ENCODE results near the gene CSE1L. TPM values are rescaled to one million over a fixed set of nuclear protein-coding genes. Genes with fewer than 3 reads are reported as not detected.
A peak's percentile ranks its signal among the peaks of the same experiment; 100 is the strongest.

The CSE1L gene
- total RNA-seq, 1 experiment from 2014 or later = 246 TPM

- Histone ChIP-seq H2BK20ac (ENCODE audit: low read depth, low read length, poor library complexity, severe bottlenecking) (no peak overlapping the region), H3K4me1 (ENCODE audit: insufficient read depth, low read length) (no peaks in the 10 kb centered on the region), H3K9ac (ENCODE audit: extremely low read depth, insufficient read length, low read length) (no peak overlapping the region), H3K23me2 (ENCODE audit: insufficient read length, low read depth, low read length, poor library complexity, severe bottlenecking) (no peaks in the 10 kb centered on the region), H3K27ac (ENCODE audit: insufficient read length, low read depth, low read length) (no peak overlapping the region), H3K9me3 (ENCODE audit: control insufficient read depth, low read depth, low read length) (no peaks in the 10 kb centered on the region), H4K20me1 (ENCODE audit: control insufficient read depth, insufficient read depth, insufficient read length) (no peaks in the 10 kb centered on the region), H3K23ac (ENCODE audit: insufficient read length, low read depth, low read length) (no peak overlapping the region), H2BK12ac (ENCODE audit: insufficient read length, low read depth, low read length) (no peak overlapping the region), H3T11ph (ENCODE audit: low read length) (no peak overlapping the region), H2BK120ac (ENCODE audit: low read depth, low read length, poor library complexity, severe bottlenecking) (no peak overlapping the region), H2BK15ac (ENCODE audit: low read depth, low read length) (no peak overlapping the region), H3K79me1 (ENCODE audit: insufficient read depth, low read depth, low read length, poor library complexity, severe bottlenecking) (no peaks in the 10 kb centered on the region), H3K4me2 (ENCODE audit: insufficient read depth, insufficient read length, low read length) (no peak overlapping the region), H3K56ac (ENCODE audit: insufficient read length, low read depth, low read length) (no peak overlapping the region), H2AK5ac (ENCODE audit: insufficient read length, low read length) (no peak overlapping the region), H3K14ac (ENCODE audit: insufficient read depth, low read length) (no peak overlapping the region), H3K18ac (ENCODE audit: insufficient read length, low read depth, low read length) (no peak overlapping the region), H3K27me3 (ENCODE audit: insufficient read depth, low read length) (no peaks in the 10 kb centered on the region), H2BK5ac (ENCODE audit: insufficient read length, low read length) (no peak overlapping the region), H2AFZ (ENCODE audit: low read length) (no peak overlapping the region), H3K4ac (ENCODE audit: low read depth, low read length) (no peak overlapping the region), H4K5ac (ENCODE audit: insufficient read length, low read depth, low read length) (no peak overlapping the region), H4K8ac (replicated peaks; ENCODE audit: insufficient read length, low read depth, low read length) (no peak overlapping the region), H3K79me2 (ENCODE audit: insufficient read depth, low read length) (no peaks in the 10 kb centered on the region), H4K91ac (ENCODE audit: insufficient read length, low read depth, low read length) (no peak overlapping the region)
- Mint-ChIP-seq H3K36me3 (ENCODE audit: insufficient read depth in 1 of 3, low read depth in 3 of 3) (peaks cover 44 to 78% (median 77%) of the 10 kb centered on the region in 3 experiments; a peak in 6 of 7 replicates), H3K4me3 (no peak overlapping the region), H3K27me3 (ENCODE audit: low read depth) (no peaks in the 10 kb centered on the region), H3K9me3 (no peaks in the 10 kb centered on the region), H3K4me1 (no peaks in the 10 kb centered on the region), H3K27ac (peak overlapping the region in 1 of 3 experiments; percentile 80; a peak in 2 of 7 replicates)
- no CpG with 5 or more reads among the region's 7 CpGs for WGBS (ENCODE audit: extremely low coverage, insufficient read length, low lambda C conversion rate)
- DNase-seq = no peak
- TF ChIP-seq CTCF (conservative IDR thresholded peaks at IDR 0.05) = no peak
Observed at GRCh38 chr20:49115564-49115963, 69.5 kb downstream of the CSE1L start.

Measured in H9 (cell line).